ENCODE results near the gene VASN.

VASN gene

GRCh38 chr16:4378999-4379690 lies 7.5 kb downstream of the VASN start:
- H3K4me1 ChIP-seq (ENCODE audit: control insufficient read depth, low read length): no peaks in the 10 kb centered on the region
- H3K27ac ChIP-seq (ENCODE audit: low read depth, low read length): no peak overlapping the region
- H4K20me1 ChIP-seq (ENCODE audit: control insufficient read depth, insufficient read depth, low read depth, low read length): no peaks in the 10 kb centered on the region
- TF ChIP-seq CTCF (IDR thresholded peaks at IDR 0.05; ENCODE audit: low read depth, low read length, poor library complexity, severe bottlenecking) (no peak), EZH2phosphoT487 (IDR thresholded peaks at IDR 0.05; ENCODE audit: borderline replicate concordance, low read length) (no peak)
- H3K79me2 ChIP-seq (ENCODE audit: control insufficient read depth, low read length): no peaks in the 10 kb centered on the region
- no peaks in the 10 kb centered on the region for H3K9me2 ChIP-seq (replicated peaks; ENCODE audit: control insufficient read depth, low read length)
- no peaks in the 10 kb centered on the region for H3K9me3 ChIP-seq (ENCODE audit: control insufficient read depth, insufficient read depth, low read length)
- H3K27me3 ChIP-seq (ENCODE audit: control insufficient read depth, low read length): no peaks in the 10 kb centered on the region
- H3K36me3 ChIP-seq (ENCODE audit: control insufficient read depth, low read length): no peaks in the 10 kb centered on the region
- no peak overlapping the region for H3K4me2 ChIP-seq (ENCODE audit: low read length)
- no peak overlapping the region for H3K4me3 ChIP-seq (ENCODE audit: low read length)
- no peaks in the 10 kb centered on the region for H3F3A ChIP-seq (ENCODE audit: control insufficient read depth, insufficient read depth)

GRCh38 chr16:4380119-4381063 lies 8.7 kb downstream of the VASN start:
- Histone ChIP-seq H3K9me2 (replicated peaks; ENCODE audit: control insufficient read depth, low read length) (no peaks in the 10 kb centered on the region), H4K20me1 (ENCODE audit: control insufficient read depth, insufficient read depth, low read depth, low read length) (no peaks in the 10 kb centered on the region), H3K79me2 (ENCODE audit: control insufficient read depth, low read length) (no peaks in the 10 kb centered on the region), H3K4me3 (ENCODE audit: low read length) (no peak overlapping the region), H3K36me3 (ENCODE audit: control insufficient read depth, low read length) (peaks cover 1% of the 10 kb centered on the region; the same call in 1 of the 2 replicates), H3K4me1 (ENCODE audit: control insufficient read depth, low read length) (no peaks in the 10 kb centered on the region), H3K4me2 (ENCODE audit: low read length) (no peak overlapping the region), H3K27me3 (ENCODE audit: control insufficient read depth, low read length) (no peaks in the 10 kb centered on the region), H3K9me3 (ENCODE audit: control insufficient read depth, insufficient read depth, low read length) (no peaks in the 10 kb centered on the region), H3F3A (ENCODE audit: control insufficient read depth, insufficient read depth) (no peaks in the 10 kb centered on the region), H3K27ac (ENCODE audit: low read depth, low read length) (no peak overlapping the region)
- no peak for TF ChIP-seq EZH2phosphoT487 (IDR thresholded peaks at IDR 0.05; ENCODE audit: borderline replicate concordance, low read length)
- TF ChIP-seq CTCF (IDR thresholded peaks at IDR 0.05; ENCODE audit: low read depth, low read length, poor library complexity, severe bottlenecking): no peak

- Histone ChIP-seq H3K9me3 (ENCODE audit: control insufficient read depth, insufficient read depth, low read length) (no peaks in the 10 kb centered on the region), H4K20me1 (ENCODE audit: control insufficient read depth, insufficient read depth, low read depth, low read length) (no peaks in the 10 kb centered on the region), H3K27me3 (ENCODE audit: control insufficient read depth, low read length) (no peaks in the 10 kb centered on the region), H3K4me3 (ENCODE audit: low read length) (no peak overlapping the region), H3K36me3 (ENCODE audit: control insufficient read depth, low read length) (peaks cover 3% of the 10 kb centered on the region; the same call in 1 of the 2 replicates), H3K27ac (ENCODE audit: low read depth, low read length) (no peak overlapping the region), H3K4me2 (ENCODE audit: low read length) (no peak overlapping the region), H3F3A (ENCODE audit: control insufficient read depth, insufficient read depth) (no peaks in the 10 kb centered on the region), H3K4me1 (ENCODE audit: control insufficient read depth, low read length) (no peaks in the 10 kb centered on the region), H3K79me2 (ENCODE audit: control insufficient read depth, low read length) (no peaks in the 10 kb centered on the region), H3K9me2 (replicated peaks; ENCODE audit: control insufficient read depth, low read length) (no peaks in the 10 kb centered on the region)
- no peak for TF ChIP-seq CTCF (IDR thresholded peaks at IDR 0.05; ENCODE audit: low read depth, low read length, poor library complexity, severe bottlenecking)
- no peak for TF ChIP-seq EZH2phosphoT487 (IDR thresholded peaks at IDR 0.05; ENCODE audit: borderline replicate concordance, low read length)
Measured at GRCh38 chr16:4381072-4381934, 9.7 kb downstream of the VASN start.

Measured in DOHH2 (cell line).